HG03442 (cell line): ENCODE data around the gene EVI5.
"Not testable (repeated sequence)": the region's sequence is repeated elsewhere in the genome, so short reads cannot be mapped to it uniquely, and the experiment has no call there.

Experiments
- ATAC-seq: cut with Tn5 transposase; IDR thresholded peaks from one replicate; pipeline ENCODE4 v1.9.1; 2021; ENCODE audit warnings: mild to moderate bottlenecking, moderate library complexity; ENCODE audit not compliant: unreplicated experiment

EVI5 gene

DNA sequence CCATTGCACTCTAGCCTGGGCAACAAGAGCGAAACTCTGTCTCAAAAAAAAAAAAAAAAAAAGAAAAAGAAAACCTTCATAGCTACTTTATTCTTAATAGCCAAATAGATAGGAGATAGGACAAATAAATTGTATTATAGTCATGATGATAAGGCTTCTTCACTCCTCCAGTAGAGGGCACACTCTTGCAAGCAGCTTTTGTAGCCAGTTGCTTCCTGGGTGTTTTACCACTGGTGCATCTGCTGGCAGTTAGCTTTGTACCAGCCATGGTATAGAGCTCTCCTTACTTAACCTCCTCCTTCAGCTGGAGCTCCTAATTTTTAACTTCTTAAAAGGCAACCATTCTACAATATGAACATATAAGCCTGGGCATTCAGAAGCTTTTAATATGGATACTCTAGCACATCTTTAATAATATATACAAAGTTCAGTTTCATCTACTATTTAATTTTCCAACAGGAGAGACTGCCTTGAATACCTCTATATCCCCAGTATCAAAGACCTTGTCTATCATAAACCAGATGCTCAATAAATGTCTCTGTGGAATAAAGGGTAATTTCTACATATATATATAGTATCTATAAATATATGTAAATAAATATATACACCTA is 35.8 kb downstream of the EVI5 start:
- ATAC-seq = peak; percentile 72

DNA sequence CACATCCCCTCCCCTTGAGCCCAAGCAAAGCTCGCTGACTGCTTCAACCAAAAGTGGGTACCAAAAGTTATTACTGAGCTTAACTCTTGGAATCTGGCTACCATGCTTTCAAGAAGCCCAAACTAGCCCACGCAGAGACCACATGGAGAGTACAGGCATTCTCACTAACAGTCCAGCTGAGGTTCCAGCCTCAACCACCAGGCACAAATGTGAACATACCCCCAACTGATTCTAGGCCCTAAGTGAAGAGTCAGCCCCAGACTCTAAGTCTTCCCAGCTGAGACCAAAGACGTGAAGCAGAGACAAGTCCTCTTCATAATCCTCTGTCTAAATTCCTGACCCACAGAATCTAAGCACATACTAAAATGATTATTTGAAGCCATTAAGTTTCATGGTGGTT is 36.8 kb downstream of the EVI5 start:
- ATAC-seq = no peak

DNA sequence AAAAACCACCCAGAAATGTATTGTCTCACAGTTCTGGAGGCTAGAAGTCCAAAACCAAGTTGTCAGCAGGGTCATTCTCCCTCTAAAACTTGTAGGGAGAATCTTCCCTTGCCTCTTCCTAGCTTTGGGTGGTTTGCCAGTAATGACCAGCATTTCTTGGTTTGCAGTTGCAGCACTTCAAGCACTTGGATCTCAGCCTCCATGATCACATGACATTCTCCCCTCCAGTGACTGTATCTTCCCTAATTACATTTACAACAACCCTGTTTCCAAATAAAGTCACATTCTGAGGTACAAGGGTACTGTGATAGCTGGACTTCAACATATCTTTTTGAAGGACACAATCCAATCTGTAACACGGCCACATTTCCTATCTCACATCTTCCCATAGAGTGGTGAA is 37.2 kb downstream of the EVI5 start:
- no peak for ATAC-seq

DNA sequence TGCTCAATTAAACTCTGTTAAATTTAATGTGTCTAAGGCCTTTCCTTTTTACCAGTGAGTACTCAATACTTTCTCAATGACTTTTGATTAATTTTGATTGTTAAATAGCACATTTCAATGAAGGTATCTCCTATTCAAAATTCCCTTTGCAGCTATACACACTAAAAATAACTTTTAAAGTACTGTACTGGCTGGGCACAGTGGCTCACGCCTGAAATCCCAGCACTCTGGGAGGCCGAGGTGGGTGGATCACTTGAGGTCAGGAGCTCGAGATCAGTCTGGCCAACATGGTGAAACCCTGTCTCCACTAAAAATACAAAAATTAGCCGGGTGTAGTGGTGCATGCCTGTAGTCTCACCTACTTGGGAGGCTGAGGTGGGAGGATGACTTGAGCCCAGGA is 38.7 kb downstream of the EVI5 start:
- ATAC-seq = not testable (repeated sequence)

DNA sequence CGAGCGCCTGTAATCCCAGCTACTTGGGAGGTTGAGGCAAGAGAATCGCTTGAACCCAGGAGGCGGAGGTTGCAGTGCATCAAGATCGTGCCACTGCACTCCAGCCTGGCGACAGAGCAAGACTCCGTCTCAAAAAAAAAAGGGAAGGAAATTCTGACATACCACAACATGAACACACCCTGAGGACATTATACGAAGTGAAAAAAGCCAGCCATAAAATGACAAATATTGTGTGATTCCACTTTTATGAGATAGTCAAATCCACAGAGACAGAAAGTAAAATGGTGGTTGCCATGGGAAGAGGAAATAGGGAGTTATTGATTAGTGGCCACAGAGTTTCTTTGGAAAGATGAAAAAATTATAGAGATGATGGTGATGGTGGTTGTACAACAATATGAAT is 41.7 kb downstream of the EVI5 start:
- no peak for ATAC-seq

DNA sequence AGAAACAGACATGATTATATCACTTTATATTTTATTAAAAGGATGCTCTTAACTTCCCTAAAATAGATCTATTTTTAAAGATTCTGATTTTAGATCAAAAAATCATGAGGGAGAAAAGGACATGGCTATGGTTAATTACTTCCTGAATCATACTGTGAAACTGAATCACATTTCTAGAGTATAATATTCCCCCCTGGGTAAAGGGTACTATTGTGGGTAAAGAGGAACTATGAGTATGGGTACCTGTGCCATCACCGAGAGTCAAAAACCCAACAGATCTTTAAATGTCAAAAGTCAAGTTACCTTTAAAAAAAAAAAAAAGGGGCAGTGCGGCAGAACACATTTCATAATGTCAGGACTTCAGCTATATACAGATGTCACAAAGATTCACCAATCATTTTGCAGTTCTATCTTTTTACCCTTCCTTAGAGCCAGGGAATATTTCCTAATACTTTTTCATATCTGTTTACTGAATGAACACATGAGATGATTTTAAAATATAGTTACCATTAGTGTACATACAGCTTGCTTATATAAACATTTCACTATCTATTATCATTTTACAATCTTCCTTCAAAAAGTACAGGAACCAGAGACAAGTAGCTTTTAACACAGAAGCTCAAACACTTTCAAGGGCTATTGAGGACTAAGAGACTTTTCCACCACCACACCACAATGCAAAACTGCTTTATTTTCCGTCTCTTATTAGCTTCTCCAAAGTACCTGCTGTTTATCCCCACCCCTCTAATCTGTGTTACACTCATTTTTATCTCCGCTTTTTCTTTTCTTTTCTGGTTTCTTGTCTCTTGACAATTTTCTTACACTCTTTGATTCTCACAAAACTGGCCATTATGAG is 45.0 kb downstream of the EVI5 start:
- ATAC-seq = no peak

DNA sequence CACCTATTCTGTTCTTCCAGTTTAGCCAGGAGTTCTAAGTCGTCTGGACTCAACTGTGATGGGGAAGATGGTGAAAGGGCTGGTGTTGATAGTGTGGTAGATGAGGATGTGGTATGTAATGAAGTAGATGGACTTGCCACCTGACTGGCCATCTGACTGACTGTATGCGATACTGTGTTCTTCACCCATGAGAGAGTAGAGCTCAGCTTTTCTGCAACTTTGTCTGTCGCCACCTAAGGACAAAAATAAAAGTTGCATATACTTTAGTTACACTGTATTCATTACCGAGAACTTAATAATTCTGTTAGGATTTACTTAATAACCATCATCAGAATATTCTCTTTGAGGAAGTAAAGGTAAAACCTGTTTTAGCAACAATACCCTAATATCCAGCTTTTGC is 48.5 kb downstream of the EVI5 start:
- no peak for ATAC-seq

DNA sequence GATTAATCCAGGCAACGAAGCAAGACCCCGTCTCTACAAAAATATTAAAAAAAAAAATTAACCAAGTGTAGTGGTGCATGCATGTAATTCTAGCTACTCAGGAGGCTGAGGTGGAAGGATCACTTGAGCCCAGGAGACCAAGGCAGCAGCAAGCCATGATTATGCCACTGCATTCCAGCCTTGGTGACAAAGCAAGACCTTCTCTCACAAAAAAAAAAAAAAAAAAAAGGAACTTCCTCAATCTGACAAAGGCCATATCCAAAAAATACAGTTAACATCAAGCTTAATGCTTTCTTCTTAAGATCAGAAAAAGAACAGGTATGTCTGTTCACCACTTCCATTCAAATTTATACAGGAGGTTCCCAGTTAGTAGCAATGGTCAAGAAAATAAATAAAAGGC is 54.4 kb downstream of the EVI5 start:
- ATAC-seq = no peak

DNA sequence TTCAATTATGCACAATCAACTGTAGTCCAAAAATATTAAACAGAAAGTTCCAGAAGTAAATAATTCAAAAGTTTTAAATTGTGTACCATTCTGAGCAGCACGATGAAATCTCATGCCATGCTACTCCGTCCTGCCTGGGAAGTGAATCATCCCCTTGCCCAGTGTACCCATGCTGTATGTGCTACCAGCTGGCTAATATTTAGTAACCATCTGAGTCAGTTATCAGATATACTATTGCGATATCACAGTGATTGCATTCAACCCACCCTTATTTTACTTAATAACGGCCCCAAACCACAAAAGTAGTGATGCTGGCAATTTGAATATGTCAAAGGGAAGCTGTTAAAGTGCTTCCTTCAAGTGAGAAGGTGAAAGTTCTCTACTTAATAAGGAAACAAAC is 56.2 kb downstream of the EVI5 start:
- no peak for ATAC-seq

DNA sequence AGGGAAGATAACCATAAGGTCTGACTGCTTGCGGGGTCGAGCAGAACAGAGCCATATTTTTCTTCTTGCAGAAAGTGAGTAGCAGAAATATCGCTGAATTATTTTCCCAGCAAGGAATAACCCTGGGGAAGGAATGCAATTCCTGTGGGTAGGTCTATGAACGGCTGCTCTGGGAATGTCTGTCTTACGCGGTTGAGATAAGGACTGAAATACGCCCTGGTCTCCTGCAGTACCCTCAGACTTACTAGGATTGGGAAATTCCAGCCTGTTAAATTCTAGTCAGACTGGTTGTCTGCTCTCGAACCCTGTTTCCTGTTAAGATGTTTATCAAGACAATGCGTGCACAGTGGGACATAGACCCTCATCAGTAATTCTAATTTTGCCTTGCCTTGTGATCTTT is 61.2 kb downstream of the EVI5 start:
- ATAC-seq = not testable (repeated sequence)

DNA sequence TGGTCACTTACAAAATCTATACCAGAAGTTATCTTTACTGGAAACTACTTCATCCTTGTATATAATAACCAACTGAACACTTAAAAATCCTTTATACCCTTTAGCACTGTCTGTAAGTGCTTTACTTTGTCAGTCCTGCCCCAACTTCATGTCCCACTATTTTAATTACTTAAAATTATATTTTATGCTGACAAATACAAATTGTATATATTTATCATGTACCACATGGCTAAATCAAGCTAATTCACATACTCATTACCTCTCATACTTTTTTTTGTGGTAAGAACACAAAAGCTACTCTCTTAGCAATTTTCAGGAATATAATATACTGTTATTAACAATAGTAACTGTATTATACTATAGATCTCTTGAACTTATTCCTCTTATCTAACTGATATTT is 63.0 kb downstream of the EVI5 start:
- no peak for ATAC-seq

DNA sequence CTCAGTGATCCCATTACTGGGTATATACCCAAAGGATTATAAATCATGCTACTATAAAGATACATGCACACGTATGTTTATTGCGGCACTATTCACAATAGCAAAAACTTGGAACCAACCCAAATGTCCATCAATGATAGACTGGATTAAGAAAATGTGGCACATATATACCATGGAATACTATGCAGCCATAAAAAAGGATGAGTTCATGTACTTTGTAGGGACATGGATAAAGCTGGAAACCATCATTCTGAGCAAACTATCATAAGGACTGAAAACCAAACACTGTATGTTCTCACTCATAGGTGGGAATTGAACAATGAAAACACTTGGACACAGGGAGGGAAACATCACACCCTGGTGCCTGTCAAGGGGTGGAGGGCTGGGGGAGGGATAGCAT is 63.8 kb downstream of the EVI5 start:
- not testable (repeated sequence) for ATAC-seq

DNA sequence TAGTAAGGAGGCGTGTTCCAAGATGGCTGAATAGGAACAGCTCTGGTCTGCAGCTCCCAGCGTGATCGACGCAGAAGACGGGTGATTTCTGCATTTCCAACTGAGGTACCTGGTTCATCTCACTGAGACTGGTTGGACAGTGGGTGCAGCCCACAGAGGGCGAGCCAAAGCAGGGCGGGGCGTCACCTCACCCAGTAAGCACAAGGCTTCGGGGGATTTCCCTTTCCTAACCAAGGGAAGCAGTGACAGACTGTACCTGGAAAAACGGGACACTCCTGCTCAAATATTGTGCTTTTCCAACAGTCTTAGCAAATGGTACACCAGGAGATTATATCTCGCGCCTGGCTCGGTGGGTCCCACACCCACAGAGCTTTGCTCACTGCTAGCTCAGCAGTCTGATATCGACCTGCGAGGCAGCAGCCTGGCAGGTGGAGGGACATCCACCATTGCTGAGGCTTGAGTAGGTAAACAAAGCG is 69.4 kb downstream of the EVI5 start:
- not testable (repeated sequence) for ATAC-seq

DNA sequence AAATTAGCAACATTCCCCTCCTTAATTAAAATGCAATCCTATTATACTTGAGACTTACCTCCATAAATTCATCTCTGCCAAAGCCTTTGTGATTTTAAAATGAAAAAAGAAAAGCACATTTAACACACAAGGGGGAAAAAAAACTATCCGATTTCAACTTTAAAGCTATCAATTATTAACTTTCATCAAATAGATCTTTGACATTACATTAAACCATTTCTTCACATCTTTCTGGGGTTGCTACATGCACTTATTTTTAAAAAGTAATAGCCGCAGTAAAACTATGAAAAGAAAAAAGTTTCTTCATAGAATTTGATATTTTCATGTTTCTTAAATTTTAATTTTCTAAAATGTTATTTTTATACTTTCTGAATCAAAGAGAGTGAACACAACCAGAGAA is 71.0 kb downstream of the EVI5 start:
- ATAC-seq = no peak

DNA sequence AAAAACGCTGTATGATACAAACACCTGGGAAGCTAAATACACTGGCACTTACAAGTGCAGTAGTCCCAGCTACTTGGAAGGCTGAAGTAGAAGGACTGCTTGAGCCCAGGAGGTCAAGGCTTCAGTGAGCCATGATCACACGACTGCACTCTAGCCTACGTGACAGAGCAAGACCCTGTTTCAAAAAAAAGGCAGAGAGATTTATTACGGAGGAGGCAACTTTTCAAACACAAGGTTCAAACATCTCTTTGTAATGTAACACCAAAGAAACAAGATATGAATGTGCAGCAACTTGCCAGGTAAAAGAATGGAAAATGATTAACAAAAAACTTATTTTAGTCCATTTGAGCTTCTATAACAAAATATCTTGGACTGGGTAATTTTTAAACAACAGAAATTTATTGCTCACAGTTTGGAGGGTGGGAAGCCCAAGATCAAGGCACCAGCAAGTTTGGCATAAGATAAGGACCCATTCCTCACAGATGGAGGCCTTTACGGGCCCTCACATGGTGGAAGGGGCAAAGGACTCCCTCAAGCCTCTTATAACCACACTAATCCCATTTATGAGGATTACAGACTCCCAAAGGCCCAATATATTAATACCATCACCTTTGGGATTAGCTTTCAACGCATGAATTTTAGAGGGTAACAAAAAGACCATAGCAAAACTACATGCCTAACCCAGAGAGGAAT is 73.3 kb downstream of the EVI5 start:
- no peak for ATAC-seq

DNA sequence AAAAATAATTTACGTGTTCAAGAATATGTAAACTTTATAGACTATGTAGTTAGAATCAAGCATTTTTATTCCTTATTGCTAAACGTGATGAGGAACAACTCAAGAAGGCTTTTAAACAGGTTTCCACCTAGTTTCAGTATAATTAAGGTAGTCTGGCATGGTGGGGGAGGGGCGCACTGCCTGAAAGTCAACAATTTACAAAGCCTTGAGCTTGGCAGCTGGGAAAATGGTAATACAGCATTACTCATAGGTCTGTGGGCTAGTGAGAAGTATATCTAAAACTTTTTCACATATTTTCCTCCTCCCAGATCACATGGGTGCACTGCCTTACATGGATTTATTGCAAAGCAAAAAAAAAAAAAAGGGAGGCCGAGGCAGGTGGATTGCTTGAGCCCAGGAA is 75.2 kb downstream of the EVI5 start:
- ATAC-seq = no peak

DNA sequence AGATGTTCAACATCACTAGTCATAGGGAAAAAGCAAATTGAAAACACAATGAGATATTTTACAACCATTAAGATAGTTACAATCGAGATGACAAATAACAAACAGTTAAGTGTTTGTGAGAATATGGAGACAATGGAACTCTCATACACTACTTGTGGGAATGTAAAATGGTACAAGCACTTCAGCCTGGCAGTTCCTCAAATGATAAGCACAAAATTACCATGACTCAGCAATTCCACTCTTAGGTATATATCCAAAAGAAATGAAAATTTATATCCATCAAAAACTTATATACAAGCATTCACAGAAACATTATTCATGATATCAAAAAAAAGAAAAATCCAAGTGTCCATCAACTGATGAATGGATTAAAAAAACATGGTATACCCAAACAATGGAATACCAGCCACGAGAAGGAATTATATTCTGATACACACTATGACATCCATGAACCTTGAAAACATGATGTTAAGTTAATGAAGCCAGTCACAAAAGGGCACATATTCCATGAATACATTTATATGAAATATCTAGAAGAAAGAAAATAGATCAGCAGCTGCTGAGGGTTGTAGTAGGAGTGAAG is 76.4 kb downstream of the EVI5 start:
- ATAC-seq = no peak

DNA sequence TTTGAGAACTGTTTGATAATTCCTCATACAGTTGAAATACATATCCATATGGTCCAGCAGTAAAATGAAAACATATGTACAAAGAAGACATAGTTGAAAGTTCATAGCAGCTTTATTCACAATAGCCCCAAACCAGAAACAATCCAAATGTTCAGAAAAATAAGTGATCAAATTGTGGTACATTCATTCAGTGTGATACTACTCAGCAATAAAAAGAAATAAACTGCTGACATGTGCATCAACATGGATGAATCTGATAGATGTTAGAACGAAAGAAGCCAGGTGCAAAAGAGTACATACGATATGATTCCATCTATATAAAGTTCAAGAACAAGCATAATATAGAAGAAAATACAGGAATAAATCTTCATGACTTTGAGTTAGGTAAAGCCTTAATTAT is 77.2 kb downstream of the EVI5 start:
- ATAC-seq = no peak

DNA sequence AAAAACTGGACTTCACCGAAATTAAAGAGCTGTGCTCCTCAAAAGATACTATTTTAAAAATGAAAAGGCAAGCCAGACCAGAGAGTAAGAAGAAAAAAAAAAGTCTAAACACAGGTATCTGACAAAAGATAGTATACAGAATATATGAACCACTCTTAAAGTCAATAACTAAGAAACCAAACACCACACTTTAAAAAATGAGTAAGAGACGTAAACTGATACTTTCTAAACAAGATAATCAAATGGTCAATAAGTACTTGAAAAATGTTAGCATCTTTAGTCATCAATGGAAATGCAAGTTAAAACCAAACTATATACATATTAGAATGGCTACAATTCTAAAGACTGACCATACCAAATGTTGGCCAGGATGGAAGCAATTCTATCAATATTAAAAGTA is 77.6 kb downstream of the EVI5 start:
- no peak for ATAC-seq

DNA sequence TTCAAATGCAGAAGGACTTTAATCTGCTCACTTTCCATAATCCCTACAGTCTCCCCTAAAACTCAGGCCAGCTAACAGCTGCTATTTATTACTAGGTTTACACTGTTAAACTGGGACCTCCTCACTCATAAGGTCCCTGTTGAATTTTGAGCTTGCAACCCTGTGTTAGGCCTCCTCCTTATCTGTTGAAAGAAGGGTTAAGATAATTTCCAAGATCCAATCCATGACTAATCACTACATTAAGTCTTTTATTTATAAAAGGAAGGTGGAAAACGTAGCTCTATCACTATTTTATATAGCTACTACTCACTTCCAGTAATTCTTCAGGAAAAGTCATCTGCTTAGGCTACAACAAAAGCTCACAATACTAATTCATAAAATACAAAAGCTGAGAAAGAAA is 79.5 kb downstream of the EVI5 start:
- no peak for ATAC-seq

DNA sequence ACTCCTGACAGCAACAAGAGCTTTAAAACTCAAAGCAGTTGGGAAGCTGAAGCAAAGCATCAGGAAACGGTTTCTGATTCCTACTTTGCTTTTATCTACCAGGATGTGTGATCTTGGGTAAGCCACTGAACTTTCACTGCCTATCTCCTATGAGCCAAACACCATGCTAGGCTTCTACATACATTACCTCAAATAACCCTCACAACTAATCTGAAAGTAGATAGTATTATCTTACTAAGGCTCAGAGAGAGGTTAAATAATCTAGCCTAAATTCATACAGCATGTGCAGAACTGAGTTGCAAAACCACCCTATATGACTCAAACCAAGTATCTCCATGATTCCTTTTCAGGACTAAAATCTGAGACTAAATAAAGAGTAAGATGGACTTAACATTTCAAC is 83.8 kb downstream of the EVI5 start:
- no peak for ATAC-seq

DNA sequence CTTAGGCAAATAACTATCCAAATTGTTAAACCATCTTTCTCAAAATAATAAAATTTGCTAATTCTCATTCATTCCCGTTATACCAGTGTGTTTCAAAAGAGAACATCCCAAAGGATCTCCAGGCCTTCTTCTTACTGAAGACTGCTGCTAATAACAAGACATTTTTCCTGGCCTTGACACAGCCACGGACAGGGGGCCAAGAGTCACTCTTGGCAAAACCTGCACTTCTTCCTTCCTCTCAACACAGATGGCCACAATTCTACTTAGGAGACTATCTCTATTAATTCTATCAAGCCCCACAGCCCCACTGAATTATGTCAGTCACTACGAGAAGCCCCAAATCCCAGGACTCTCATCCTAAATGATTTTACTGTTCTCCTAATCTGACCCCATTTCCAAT is 86.0 kb downstream of the EVI5 start:
- no peak for ATAC-seq
